ENCODE results near the gene KRT13.

GRCh38 chr17:41480136-41480535, 25.3 kb downstream of the KRT13 start:
- TF ChIP-seq, protein P1, sequence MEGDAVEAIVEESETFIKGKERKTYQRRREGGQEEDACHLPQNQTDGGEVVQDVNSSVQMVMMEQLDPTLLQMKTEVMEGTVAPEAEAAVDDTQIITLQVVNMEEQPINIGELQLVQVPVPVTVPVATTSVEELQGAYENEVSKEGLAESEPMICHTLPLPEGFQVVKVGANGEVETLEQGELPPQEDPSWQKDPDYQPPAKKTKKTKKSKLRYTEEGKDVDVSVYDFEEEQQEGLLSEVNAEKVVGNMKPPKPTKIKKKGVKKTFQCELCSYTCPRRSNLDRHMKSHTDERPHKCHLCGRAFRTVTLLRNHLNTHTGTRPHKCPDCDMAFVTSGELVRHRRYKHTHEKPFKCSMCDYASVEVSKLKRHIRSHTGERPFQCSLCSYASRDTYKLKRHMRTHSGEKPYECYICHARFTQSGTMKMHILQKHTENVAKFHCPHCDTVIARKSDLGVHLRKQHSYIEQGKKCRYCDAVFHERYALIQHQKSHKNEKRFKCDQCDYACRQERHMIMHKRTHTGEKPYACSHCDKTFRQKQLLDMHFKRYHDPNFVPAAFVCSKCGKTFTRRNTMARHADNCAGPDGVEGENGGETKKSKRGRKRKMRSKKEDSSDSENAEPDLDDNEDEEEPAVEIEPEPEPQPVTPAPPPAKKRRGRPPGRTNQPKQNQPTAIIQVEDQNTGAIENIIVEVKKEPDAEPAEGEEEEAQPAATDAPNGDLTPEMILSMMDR (conservative IDR thresholded peaks at IDR 0.05; ENCODE audit: low read depth, low read length), result no peak
- TF ChIP-seq EZH2 (IDR thresholded peaks at IDR 0.05; ENCODE audit: low read length, unreplicated experiment) (no peak), EZH2phosphoT487 (IDR thresholded peaks at IDR 0.05; ENCODE audit: borderline replicate concordance, low read length) (no peak)

Data from PC-3 (cell line).